Measurements from ENCODE around the gene SNCA.

DNA sequence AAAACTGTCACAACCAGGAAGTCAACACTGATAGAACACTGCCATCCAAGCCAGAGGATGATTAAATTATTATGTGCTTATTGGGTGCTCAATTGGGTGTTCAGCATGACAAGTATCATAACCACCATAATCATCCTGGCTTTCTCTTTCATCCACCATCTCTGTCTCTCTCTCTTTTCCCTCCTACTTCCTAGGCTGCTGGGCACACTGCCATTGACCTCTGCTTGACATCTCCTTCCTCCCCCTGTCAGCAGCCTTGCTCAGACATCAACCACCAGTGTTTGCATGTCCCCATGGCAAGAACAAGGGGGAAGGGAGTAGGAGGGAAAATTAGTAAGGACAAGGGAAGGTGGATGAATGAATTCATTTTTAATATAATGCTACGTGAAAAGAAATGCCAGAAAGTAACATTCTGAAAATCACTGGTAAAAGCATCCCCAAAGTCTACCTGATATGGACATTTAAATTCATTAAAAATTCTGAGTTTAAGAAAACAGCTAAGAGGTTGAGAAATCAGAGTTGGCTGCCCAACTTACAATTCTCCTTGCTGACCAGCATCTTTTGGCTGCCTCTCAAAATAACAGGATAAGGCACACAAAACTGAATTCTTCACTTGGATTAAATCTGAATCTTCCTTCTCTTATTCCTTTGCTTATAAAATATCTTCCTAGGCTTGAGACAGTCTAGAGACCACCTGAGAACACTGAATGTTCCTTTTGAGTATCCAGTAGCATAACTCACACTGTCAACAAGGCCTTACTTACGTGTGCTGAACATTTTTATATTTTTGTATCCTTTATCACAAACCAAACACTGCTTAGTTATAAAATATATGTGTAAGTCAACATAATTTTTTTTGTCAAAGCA lies 48.5 kb downstream of the SNCA start:
- no peak for TF ChIP-seq TAF1 (IDR thresholded peaks at IDR 0.05; ENCODE audit: low read depth)
- no peak for TF ChIP-seq EGR1 (IDR thresholded peaks at IDR 0.05)
- TF ChIP-seq CREB1 (IDR thresholded peaks at IDR 0.05; ENCODE audit: low read depth) = no peak
- no peak for TF ChIP-seq EP300 (IDR thresholded peaks at IDR 0.05; ENCODE audit: borderline replicate concordance)
- no peak for TF ChIP-seq YY1 (IDR thresholded peaks at IDR 0.05; ENCODE audit: low read depth)
- TF ChIP-seq, protein P1, sequence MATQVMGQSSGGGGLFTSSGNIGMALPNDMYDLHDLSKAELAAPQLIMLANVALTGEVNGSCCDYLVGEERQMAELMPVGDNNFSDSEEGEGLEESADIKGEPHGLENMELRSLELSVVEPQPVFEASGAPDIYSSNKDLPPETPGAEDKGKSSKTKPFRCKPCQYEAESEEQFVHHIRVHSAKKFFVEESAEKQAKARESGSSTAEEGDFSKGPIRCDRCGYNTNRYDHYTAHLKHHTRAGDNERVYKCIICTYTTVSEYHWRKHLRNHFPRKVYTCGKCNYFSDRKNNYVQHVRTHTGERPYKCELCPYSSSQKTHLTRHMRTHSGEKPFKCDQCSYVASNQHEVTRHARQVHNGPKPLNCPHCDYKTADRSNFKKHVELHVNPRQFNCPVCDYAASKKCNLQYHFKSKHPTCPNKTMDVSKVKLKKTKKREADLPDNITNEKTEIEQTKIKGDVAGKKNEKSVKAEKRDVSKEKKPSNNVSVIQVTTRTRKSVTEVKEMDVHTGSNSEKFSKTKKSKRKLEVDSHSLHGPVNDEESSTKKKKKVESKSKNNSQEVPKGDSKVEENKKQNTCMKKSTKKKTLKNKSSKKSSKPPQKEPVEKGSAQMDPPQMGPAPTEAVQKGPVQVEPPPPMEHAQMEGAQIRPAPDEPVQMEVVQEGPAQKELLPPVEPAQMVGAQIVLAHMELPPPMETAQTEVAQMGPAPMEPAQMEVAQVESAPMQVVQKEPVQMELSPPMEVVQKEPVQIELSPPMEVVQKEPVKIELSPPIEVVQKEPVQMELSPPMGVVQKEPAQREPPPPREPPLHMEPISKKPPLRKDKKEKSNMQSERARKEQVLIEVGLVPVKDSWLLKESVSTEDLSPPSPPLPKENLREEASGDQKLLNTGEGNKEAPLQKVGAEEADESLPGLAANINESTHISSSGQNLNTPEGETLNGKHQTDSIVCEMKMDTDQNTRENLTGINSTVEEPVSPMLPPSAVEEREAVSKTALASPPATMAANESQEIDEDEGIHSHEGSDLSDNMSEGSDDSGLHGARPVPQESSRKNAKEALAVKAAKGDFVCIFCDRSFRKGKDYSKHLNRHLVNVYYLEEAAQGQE (IDR thresholded peaks at IDR 0.05; ENCODE audit: low read depth) = no peak
- TF ChIP-seq TCF12 (IDR thresholded peaks at IDR 0.05; ENCODE audit: low read depth) = no peak
- no peak for TF ChIP-seq CEBPB (IDR thresholded peaks at IDR 0.05)
- no peak for TF ChIP-seq RAD21 (IDR thresholded peaks at IDR 0.05; ENCODE audit: low read depth)
- TF ChIP-seq, protein P2, sequence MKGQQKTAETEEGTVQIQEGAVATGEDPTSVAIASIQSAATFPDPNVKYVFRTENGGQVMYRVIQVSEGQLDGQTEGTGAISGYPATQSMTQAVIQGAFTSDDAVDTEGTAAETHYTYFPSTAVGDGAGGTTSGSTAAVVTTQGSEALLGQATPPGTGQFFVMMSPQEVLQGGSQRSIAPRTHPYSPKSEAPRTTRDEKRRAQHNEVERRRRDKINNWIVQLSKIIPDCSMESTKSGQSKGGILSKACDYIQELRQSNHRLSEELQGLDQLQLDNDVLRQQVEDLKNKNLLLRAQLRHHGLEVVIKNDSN (IDR thresholded peaks at IDR 0.05) = no peak
- no peak for TF ChIP-seq FOXM1 (IDR thresholded peaks at IDR 0.05; ENCODE audit: borderline replicate concordance, low read depth)
- TF ChIP-seq NFIC (IDR thresholded peaks at IDR 0.05) = no peak
- TF ChIP-seq TEAD4 (IDR thresholded peaks at IDR 0.05) = no peak
